Kidney epithelial cell (primary cell): Measurements from ENCODE around the gene RYR3. TPM values are rescaled to one million over a fixed set of nuclear protein-coding genes. Genes with fewer than 3 reads are reported as not detected.
A peak's percentile ranks its signal among the peaks of the same experiment; 100 is the strongest.

Experiments used
- DNase-seq: peaks from one replicate; pipeline ENCODE4 v3.0.0-alpha.2; 2010; ENCODE audit warnings: low read depth
- H3K27me3 ChIP-seq: 2 replicates; pipeline ENCODE4 v1.6.0; 2011; ENCODE audit warnings: low read length; ENCODE audit not compliant: control insufficient read depth, insufficient read depth
- H3K36me3 ChIP-seq: 2 replicates; pipeline ENCODE4 v1.5.1; 2011; ENCODE audit warnings: low read length; ENCODE audit not compliant: control insufficient read depth, insufficient read depth
- H3K4me3 ChIP-seq: 2 replicates; pipeline ENCODE4 v1.5.1; 2011; ENCODE audit warnings: low read depth, mild to moderate bottlenecking, control low read depth, low read length
- total RNA-seq: library from RNA; depleted of rRNA; stranded (reverse); fragments of >200 nt; gene quantifications from 2 replicates; pipeline ENCODE4 v1.2.3, GENCODE V29; 2015
- TF ChIP-seq, protein P1 (sequence below): IDR thresholded peaks from 2 replicates; pipeline ENCODE4 v1.5.1; 2011; ENCODE audit warnings: mild to moderate bottlenecking, moderate library complexity, low read length, control low read depth, inconsistent platforms; ENCODE audit not compliant: insufficient read depth, poor library complexity, severe bottlenecking

RYR3 gene
- total RNA-seq, 1 donor from 2014 or later = 0.50 TPM

- DNase-seq = no peak
- Histone ChIP-seq H3K4me3 (no peak overlapping the region), H3K27me3 (no peaks in the 10 kb centered on the region), H3K36me3 (no peaks in the 10 kb centered on the region)
- TF ChIP-seq, protein P1, sequence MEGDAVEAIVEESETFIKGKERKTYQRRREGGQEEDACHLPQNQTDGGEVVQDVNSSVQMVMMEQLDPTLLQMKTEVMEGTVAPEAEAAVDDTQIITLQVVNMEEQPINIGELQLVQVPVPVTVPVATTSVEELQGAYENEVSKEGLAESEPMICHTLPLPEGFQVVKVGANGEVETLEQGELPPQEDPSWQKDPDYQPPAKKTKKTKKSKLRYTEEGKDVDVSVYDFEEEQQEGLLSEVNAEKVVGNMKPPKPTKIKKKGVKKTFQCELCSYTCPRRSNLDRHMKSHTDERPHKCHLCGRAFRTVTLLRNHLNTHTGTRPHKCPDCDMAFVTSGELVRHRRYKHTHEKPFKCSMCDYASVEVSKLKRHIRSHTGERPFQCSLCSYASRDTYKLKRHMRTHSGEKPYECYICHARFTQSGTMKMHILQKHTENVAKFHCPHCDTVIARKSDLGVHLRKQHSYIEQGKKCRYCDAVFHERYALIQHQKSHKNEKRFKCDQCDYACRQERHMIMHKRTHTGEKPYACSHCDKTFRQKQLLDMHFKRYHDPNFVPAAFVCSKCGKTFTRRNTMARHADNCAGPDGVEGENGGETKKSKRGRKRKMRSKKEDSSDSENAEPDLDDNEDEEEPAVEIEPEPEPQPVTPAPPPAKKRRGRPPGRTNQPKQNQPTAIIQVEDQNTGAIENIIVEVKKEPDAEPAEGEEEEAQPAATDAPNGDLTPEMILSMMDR = no peak
Observed at GRCh38 chr15:33716025-33716424, 405.3 kb downstream of the RYR3 start.

DNA sequence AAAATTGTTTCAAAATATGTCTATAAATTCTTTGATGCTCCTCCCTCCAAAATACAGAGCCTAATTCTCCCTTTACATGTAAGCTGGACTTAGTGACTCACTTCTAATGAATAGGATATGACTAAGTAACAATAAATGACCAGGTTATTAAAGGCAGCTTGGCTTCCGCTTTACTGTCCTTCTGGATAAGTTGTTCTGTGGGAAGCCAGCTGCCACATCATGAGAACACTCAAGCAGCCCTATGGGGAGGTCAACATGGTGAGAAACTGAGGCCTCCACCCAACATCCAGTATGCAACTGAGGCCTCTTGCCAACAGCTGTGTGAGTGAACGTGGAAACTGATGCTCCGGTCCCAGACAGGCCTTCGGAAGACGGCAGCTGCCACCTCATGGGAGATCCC lies 410.2 kb downstream of the RYR3 start:
- no peaks in the 10 kb centered on the region for H3K27me3 ChIP-seq
- no peaks in the 10 kb centered on the region for H3K36me3 ChIP-seq
- TF ChIP-seq, protein P1 = no peak
- peak; percentile 69 for DNase-seq
- no peak overlapping the region for H3K4me3 ChIP-seq

DNA sequence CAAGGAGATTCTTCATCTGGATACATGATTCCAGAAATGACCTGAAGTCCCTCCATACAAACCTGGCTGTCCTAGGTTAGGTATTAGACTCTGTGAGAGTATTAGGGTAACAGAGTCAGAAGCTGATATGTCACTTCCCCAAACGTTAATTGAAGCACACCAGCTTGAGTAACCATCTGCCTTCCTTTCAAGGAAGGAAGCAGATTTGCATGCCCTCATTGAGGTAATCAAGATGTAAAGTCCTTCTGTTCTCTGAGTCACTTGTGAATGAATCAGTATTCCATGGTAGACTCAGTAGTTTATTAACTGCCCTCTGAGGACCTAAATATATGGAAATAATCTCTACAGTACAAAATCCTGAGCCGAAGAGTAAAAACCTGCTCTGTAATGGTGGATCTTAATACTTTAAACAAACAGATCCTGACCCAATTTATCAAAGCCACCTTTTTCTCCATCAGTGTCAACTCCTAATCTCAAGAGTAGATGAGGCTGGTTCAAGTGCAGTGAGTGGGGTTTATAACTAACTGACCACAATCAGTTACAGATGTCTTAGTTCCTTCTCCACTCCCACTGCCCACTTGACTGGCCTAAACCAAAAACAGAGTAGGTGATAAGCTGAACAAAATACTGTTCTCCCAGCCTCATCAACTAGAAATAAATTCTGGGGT lies 411.4 kb downstream of the RYR3 start:
- Histone ChIP-seq H3K4me3 (no peak overlapping the region), H3K27me3 (no peaks in the 10 kb centered on the region), H3K36me3 (no peaks in the 10 kb centered on the region)
- TF ChIP-seq, protein P1 = no peak
- peak; percentile 90 for DNase-seq

- no peak for DNase-seq
- Histone ChIP-seq H3K36me3 (no peaks in the 10 kb centered on the region), H3K27me3 (no peaks in the 10 kb centered on the region), H3K4me3 (no peak overlapping the region)
- TF ChIP-seq, protein P1 = no peak
Observed at GRCh38 chr15:33722673-33723015, 411.9 kb downstream of the RYR3 start.

DNA sequence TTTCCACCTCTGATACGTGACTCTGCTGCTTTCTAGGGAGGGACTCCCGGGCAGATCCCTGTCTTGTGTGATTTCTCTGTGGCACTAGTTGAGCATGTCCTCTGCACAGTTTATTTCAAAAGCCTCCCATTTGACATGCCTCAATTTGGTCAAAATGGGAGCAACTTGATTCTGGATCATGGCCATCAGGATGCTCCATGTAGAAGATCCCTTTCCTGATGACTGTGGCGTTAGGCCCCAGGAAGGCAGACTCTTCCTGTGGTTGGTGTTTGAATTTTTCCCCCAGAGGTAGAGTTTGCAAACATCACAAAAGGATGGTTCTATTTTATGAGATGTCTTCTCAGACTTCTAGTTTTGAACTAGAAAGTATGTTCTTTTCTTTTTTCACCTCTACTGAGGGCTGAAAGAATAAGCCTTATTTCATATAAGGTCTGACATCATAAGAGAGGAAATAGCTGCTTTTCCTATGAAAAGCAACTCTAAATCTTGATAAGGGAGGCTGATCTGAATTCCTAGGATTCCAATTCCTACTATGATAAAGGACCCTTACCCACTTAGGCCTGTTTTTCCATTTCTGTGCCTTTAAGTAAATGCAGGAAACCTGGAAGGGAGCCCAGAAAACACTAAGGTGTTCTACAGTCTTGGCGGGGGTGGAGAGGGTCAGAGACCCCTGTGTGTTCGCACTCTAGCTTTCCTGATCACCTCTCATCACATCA lies 413.7 kb downstream of the RYR3 start:
- TF ChIP-seq, protein P1 = no peak
- Histone ChIP-seq H3K36me3 (no peaks in the 10 kb centered on the region), H3K4me3 (no peak overlapping the region), H3K27me3 (no peaks in the 10 kb centered on the region)
- DNase-seq = no peak
